Sigmoid colon (tissue), 7 donors: ENCODE results near the gene SPARC. TPM values are rescaled to one million over a fixed set of nuclear protein-coding genes. Genes with fewer than 3 reads are reported as not detected.

ENCODE experiments used
- DNase-seq: peaks from one replicate; pipeline ENCODE4 v3.0.0-alpha.2; 2019
- H3K27ac ChIP-seq, 4 donors: fragments of 200-600 bp; sonication (generic); one replicate each; pipeline ENCODE4 v1.5.1; 2016 to 2019; ENCODE audit warnings: mild to moderate bottlenecking in 1 of 4
- H3K27me3 ChIP-seq, 3 donors: fragments of 200-600 bp; sonication (generic); one replicate each; pipeline ENCODE4 v1.5.1; 2019; ENCODE audit warnings: mild to moderate bottlenecking in 1 of 3
- H3K36me3 ChIP-seq, 4 donors: fragments of 200-600 bp; sonication (generic); one replicate each; pipeline ENCODE4 v1.5.1; 2016 to 2019
- H3K4me1 ChIP-seq, 4 donors: fragments of 200-600 bp; sonication (generic); one replicate each; pipeline ENCODE4 v1.5.1; 2017 to 2019
- H3K4me3 ChIP-seq, 4 donors: fragments of 200-600 bp; sonication (generic); one replicate each; pipeline ENCODE4 v1.5.1; 2017 to 2019; ENCODE audit warnings: mild to moderate bottlenecking in 2 of 4, moderate library complexity in 1 of 4
- H3K9me3 ChIP-seq, 4 donors: fragments of 200-600 bp in 3 of 4; sonication (generic) in 3 of 4; one replicate each; pipeline versions ENCODE4 v1.5.1 to v1.6.1; 2013 to 2019
- CTCF ChIP-seq, 4 experiments: fragments of 450-650 bp in 3 of 4; fragments of 200-600 bp in 1 of 4; IDR thresholded peaks; one replicate each; pipeline ENCODE4 v1.5.1; 2016 to 2019; ENCODE audit warnings: antibody characterized with exemption in 4 of 4, mild to moderate bottlenecking in 3 of 4, moderate library complexity in 2 of 4
- EP300 ChIP-seq, 4 donors: sonication (generic); formaldehyde crosslinking; IDR thresholded peaks; one replicate each; pipeline ENCODE4 v1.6.1; 2017; ENCODE audit warnings: antibody characterized with exemption in 4 of 4
- POLR2A ChIP-seq, 2 donors: fragments of 450-650 bp; IDR thresholded peaks; one replicate each; pipeline ENCODE4 v1.6.1; 2016; ENCODE audit warnings: antibody characterized with exemption in 2 of 2, mild to moderate bottlenecking in 2 of 2, moderate library complexity in 2 of 2
- POLR2AphosphoS5 ChIP-seq, 4 donors: sonication (generic); formaldehyde crosslinking; IDR thresholded peaks; one replicate each; pipeline ENCODE4 v1.6.1; 2017; ENCODE audit warnings: antibody characterized with exemption in 4 of 4
- WGBS, 2 donors: extraction: QIAGEN DNeasy Blood & Tissue Kit; methylation state at CpG; one replicate each; pipeline ENCODE4 v1.1.7; 2013; 5-methylcytosine and 5-hydroxymethylcytosine counted together
- intact Hi-C: fragments of 100-400 bp; cut with DNase I; formaldehyde crosslinking; loops from one replicate; pipeline ENCODE4 v1.15.1; 2023
- polyA plus RNA-seq, 3 donors: library from polyadenylated mRNA; stranded (reverse); fragments of 200-250 nt; gene quantifications; one replicate each; pipeline ENCODE4 v1.2.3, GENCODE V29; 2013
- total RNA-seq, 4 donors: library from RNA; depleted of rRNA; stranded (reverse); fragments of >200 nt; gene quantifications; one replicate each; pipeline ENCODE4 v1.1.0, GENCODE V29; 2016
- donor health status: healthy with polysubstance abuse.
- donor health status: Bipolar disorder and iron deficiency.
- donor health status: healthy.

SPARC gene
- total and polyA plus RNA-seq, 7 donors: 47.6 to 821 (median 272) TPM

GRCh38 chr5:151656311-151656710, 30.4 kb downstream of the SPARC start:
- no peak for DNase-seq
- no peak overlapping the region for H3K4me3 ChIP-seq
- H3K27ac ChIP-seq: no peak overlapping the region
- peaks cover 0 to 17% (median 11%) of the 10 kb centered on the region in 4 donors for H3K4me1 ChIP-seq
- 76 to 91% methylated on average over 4 of the region's 4 CpGs for WGBS, 2 donors
- TF ChIP-seq POLR2AphosphoS5 (IDR thresholded peaks at IDR 0.05) (no peak), EP300 (IDR thresholded peaks at IDR 0.05) (no peak), POLR2A (IDR thresholded peaks at IDR 0.05) (no peak), CTCF (IDR thresholded peaks at IDR 0.05) (no peak)
- no peaks in the 10 kb centered on the region for H3K27me3 ChIP-seq
- intact Hi-C loops: no loop called here
- no peaks in the 10 kb centered on the region for H3K9me3 ChIP-seq
- no peaks in the 10 kb centered on the region for H3K36me3 ChIP-seq

- 1 to 2% methylated on average over 6 of the region's 6 CpGs for WGBS, 2 donors
- H3K4me3 ChIP-seq: no peak overlapping the region
- intact Hi-C loops: loop anchor here (1.0 to 5.0 kb wide), 2 partner anchors 150 to 205 kb away; partner anchors contain the start of gene SLC36A1
- H3K27me3 ChIP-seq: no peaks in the 10 kb centered on the region
- no peaks in the 10 kb centered on the region for H3K36me3 ChIP-seq
- no peaks in the 10 kb centered on the region for H3K9me3 ChIP-seq
- TF ChIP-seq POLR2AphosphoS5 (IDR thresholded peaks at IDR 0.05): no peak
- TF ChIP-seq CTCF (IDR thresholded peaks at IDR 0.05): peak; percentile 48 to 85 (median 78)
- H3K4me1 ChIP-seq: no peaks in the 10 kb centered on the region
- H3K27ac ChIP-seq: no peak overlapping the region
- peak; percentile 85 for DNase-seq
Observed at GRCh38 chr5:151651997-151652645, 34.6 kb downstream of the SPARC start.

- Histone ChIP-seq H3K4me3 (no peak overlapping the region), H3K9me3 (no peaks in the 10 kb centered on the region), H3K4me1 (no peaks in the 10 kb centered on the region), H3K27me3 (no peaks in the 10 kb centered on the region), H3K27ac (no peak overlapping the region), H3K36me3 (no peaks in the 10 kb centered on the region)
- intact Hi-C loops: no loop called here
- TF ChIP-seq CTCF (IDR thresholded peaks at IDR 0.05): no peak
- TF ChIP-seq POLR2AphosphoS5 (IDR thresholded peaks at IDR 0.05): no peak
- TF ChIP-seq EP300 (IDR thresholded peaks at IDR 0.05): no peak
- TF ChIP-seq POLR2A (IDR thresholded peaks at IDR 0.05): no peak
- DNase-seq: no peak
- WGBS, 2 donors: 77 to 89% methylated on average over 7 of the region's 7 CpGs
Observed at GRCh38 chr5:151648988-151649387, 37.7 kb downstream of the SPARC start.

- intact Hi-C loops: no loop called here
- 92 to 94% methylated on average over 2 of the region's 2 CpGs for WGBS, 2 donors
Observed at GRCh38 chr5:151648089-151648488, 38.6 kb downstream of the SPARC start.

More at GRCh38 chr5:151648089-151648488, 38.6 kb downstream of the SPARC start:
- no peak overlapping the region for H3K4me3 ChIP-seq
- no peaks in the 10 kb centered on the region for H3K36me3 ChIP-seq
- no peak for DNase-seq
- H3K9me3 ChIP-seq: no peaks in the 10 kb centered on the region
- H3K27me3 ChIP-seq: no peaks in the 10 kb centered on the region
- no peak for TF ChIP-seq EP300 (IDR thresholded peaks at IDR 0.05)
- no peak for TF ChIP-seq POLR2AphosphoS5 (IDR thresholded peaks at IDR 0.05)
- TF ChIP-seq CTCF (IDR thresholded peaks at IDR 0.05): no peak
- no peak for TF ChIP-seq POLR2A (IDR thresholded peaks at IDR 0.05)
- no peak overlapping the region for H3K27ac ChIP-seq
- H3K4me1 ChIP-seq: no peaks in the 10 kb centered on the region
